Right cardiac atrium (tissue), 5 donors: ENCODE data around the gene ATAD3C. TPM values are rescaled to one million over a fixed set of nuclear protein-coding genes. Genes with fewer than 3 reads are reported as not detected.
A peak's percentile ranks its signal among the peaks of the same experiment; 100 is the strongest.
"Not testable (repeated sequence)": the region's sequence is repeated elsewhere in the genome, so short reads cannot be mapped to it uniquely, and the experiment has no call there.

ENCODE experiments used
- ATAC-seq, 2 donors: fragments of 200-7000 bp; cut with Tn5 transposase; one replicate each; pipeline versions ENCODE4 v1.8.0 to v1.9.1; 2020; ENCODE audit warnings: moderate library complexity in 2 of 2, mild to moderate bottlenecking in 1 of 2
- DNase-seq, 3 donors: peaks; one replicate each; pipeline ENCODE4 v3.0.0-alpha.2; 2020
- H3K27ac ChIP-seq: one replicate; pipeline ENCODE4 v1.5.1; 2013; ENCODE audit warnings: mild to moderate bottlenecking, low read length, control low read depth, moderate library complexity
- H3K27me3 ChIP-seq: one replicate; pipeline ENCODE4 v1.6.1; 2013; ENCODE audit not compliant: control insufficient read depth, insufficient read depth
- H3K4me1 ChIP-seq: one replicate; pipeline ENCODE4 v1.6.1; 2013; ENCODE audit warnings: low read length; ENCODE audit not compliant: control insufficient read depth, insufficient read depth
- H3K4me3 ChIP-seq: one replicate; pipeline ENCODE4 v1.5.1; 2013; ENCODE audit warnings: low read length, control low read depth
- H3K9me3 ChIP-seq: one replicate; pipeline ENCODE4 v1.6.1; 2013; ENCODE audit warnings: low read length; ENCODE audit not compliant: control insufficient read depth
- WGBS: extraction: QIAGEN DNeasy Blood & Tissue Kit; methylation state at CpG from one replicate; pipeline ENCODE4 v1.1.7; 2013; 5-methylcytosine and 5-hydroxymethylcytosine counted together
- intact Hi-C, 4 donors: fragments of 100-400 bp; cut with DNase I; formaldehyde crosslinking; loops; one replicate each; pipeline versions ENCODE4 v1.11.0 to v1.14.0; 2022 to 2023
- polyA plus RNA-seq: library from polyadenylated mRNA; stranded (reverse); fragments of 200-250 nt; gene quantifications from one replicate; pipeline ENCODE4 v1.2.3, GENCODE V29; 2013
- total RNA-seq, 4 donors: library from RNA; stranded (reverse); fragmentation: NEBNext Ultra II Directional; extraction: Animal tissue kit (Norgen Biotek cat#: 25700); gene quantifications; one replicate each; pipeline ENCODE4 v1.2.1, GENCODE V29; 2021
- donor health status: healthy with polysubstance abuse.
- donor health status: DM: no; HTN: yes; CAD: no.
- donor health status: DM: no; HTN: no; CAD: no.
- donor health status: DM: no; HTN: yes; CAD: no; lungs with severe emphysema.
- donor health status: DM: yes; HTN: yes; CAD: no.

ATAD3C gene
- total and polyA plus RNA-seq, 5 donors, result 0.52 to 3.4 (median 1.5) TPM

DNA sequence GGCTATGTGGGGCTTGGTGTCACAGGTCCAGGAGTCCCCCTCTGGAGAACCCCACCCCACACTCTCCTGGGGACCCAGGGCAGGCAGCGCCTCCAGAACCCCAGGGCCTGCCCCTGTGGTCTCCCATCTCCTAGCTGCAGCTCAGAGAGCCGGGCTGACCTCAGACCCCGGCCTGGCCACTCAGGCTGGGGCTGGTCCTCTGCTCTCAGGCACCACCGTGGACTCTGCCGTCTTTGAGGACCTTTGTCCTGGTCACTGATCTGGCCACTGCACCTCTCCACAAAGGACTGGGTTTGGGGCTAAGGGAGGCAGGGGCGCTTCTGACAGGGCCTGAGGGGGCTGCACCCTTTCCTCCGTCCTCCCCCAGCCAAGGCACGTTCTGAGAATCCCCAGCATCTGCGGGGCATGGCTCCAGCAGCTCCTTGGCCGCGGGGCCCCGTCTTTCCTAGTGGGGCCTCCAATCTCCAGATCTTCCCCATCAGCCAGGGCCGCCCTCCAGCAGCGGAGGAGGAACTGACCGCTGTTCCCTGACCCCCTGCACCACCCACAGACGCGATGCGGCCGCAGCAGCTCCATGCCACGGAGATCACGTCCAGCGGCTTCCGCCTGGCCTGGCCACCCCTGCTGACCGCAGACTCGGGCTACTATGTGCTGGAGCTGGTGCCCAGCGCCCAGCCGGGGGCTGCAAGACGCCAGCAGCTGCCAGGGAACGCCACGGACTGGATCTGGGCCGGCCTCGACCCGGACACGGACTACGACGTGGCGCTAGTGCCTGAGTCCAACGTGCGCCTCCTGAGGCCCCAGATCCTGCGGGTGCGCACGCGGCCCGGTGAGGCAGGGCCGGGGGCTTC is 10.7 kb upstream of the ATAD3C start:
- peak in 2 of 3 donors; percentile 34 to 60 for DNase-seq
- WGBS, result 90% methylated on average over 45 of the region's 45 CpGs
- H3K27me3 ChIP-seq, result no peaks in the 10 kb centered on the region
- no peaks in the 10 kb centered on the region for H3K4me1 ChIP-seq
- no peak overlapping the region for H3K27ac ChIP-seq
- H3K9me3 ChIP-seq, result no peaks in the 10 kb centered on the region
- intact Hi-C loops, result no loop called here
- ATAC-seq, result no peak
- H3K4me3 ChIP-seq, result no peak overlapping the region

DNA sequence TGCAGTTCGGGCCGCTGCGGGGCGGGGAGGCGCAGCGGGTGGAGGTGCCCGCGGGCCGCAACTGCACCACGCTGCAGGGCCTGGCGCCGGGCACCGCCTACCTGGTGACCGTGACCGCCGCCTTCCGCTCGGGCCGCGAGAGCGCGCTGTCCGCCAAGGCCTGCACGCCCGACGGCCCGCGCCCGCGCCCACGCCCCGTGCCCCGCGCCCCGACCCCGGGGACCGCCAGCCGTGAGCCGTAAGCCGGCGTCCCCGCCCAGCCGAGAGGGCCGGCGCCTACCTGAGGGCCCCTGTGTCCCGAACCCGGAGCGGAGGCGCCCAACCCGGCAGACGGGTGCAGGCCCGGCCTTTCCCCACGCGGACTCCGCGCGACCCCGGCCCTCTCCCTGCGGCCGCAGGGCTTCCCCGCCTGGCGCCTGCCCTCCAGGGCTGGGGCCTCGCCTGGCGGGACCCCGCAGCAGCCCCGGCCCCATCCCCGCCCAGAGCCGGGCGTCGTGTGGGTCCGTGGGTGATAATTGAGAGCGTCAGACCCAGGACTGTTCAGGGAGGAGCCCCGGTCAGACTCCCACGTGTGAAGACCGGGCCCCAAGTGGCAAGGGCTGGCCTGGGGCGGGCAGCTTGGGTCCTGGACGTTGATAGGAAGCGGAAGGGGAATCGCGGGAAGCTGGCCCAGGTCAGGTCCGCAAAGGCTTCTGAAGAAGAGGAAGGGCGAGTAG is 9.8 kb upstream of the ATAD3C start:
- Histone ChIP-seq H3K9me3 (no peaks in the 10 kb centered on the region), H3K4me3 (no peak overlapping the region), H3K27me3 (no peaks in the 10 kb centered on the region), H3K27ac (no peak overlapping the region), H3K4me1 (no peaks in the 10 kb centered on the region)
- ATAC-seq (no peak), DNase-seq (peak in 2 of 3 donors; percentile 55)
- intact Hi-C loops, result loop anchor here in 1 of 4 donors (5.0 kb wide), 1 partner anchor 58 kb away; no protein-coding TSS in a partner anchor
- WGBS, result 83% methylated on average over 82 of the region's 82 CpGs

DNA sequence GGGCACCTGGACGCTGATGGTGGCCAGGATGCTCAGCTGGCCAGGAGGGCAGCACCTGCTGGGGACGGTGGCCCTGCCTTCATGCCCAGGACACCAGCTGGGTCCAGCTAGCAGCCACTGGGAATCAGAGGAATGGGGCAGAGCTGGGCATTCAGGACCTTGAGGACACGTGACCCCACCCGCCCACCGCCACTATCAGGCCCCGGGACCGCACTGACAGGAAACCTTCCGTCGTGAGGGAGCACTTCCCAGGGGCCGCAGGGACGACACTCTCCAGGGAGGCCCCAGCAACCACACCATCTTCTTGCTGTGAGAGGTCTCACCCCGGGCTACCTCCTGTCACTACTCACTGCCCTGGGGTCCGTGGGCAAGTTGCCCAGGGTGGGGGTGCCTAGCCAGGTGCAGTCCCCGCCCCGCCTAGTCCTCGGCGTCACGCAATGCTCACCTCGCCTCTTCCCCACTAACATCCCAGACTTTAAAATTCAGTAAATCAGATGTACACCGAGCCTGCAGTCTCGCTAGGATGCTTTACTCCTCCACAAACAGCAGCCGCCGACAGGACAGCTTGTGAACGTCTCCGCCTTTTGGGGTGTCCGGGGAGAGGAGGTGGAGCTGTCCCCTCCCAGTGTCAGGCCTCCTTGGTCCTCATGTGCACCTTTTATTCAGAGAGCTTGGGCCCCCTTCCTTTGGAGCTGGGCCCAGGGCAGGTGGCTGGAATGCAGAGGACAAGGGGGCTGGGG is 9.1 kb upstream of the ATAD3C start:
- DNase-seq, result peak in 2 of 3 donors; percentile 55 to 71
- 72% methylated on average over 26 of the region's 26 CpGs for WGBS
- intact Hi-C loops, result loop anchor here in 1 of 4 donors (5.0 kb wide), 1 partner anchor 57 kb away; no protein-coding TSS in a partner anchor
- Histone ChIP-seq H3K4me1 (no peaks in the 10 kb centered on the region), H3K4me3 (no peak overlapping the region), H3K9me3 (no peaks in the 10 kb centered on the region), H3K27ac (no peak overlapping the region), H3K27me3 (no peaks in the 10 kb centered on the region)
- ATAC-seq, result no peak

DNA sequence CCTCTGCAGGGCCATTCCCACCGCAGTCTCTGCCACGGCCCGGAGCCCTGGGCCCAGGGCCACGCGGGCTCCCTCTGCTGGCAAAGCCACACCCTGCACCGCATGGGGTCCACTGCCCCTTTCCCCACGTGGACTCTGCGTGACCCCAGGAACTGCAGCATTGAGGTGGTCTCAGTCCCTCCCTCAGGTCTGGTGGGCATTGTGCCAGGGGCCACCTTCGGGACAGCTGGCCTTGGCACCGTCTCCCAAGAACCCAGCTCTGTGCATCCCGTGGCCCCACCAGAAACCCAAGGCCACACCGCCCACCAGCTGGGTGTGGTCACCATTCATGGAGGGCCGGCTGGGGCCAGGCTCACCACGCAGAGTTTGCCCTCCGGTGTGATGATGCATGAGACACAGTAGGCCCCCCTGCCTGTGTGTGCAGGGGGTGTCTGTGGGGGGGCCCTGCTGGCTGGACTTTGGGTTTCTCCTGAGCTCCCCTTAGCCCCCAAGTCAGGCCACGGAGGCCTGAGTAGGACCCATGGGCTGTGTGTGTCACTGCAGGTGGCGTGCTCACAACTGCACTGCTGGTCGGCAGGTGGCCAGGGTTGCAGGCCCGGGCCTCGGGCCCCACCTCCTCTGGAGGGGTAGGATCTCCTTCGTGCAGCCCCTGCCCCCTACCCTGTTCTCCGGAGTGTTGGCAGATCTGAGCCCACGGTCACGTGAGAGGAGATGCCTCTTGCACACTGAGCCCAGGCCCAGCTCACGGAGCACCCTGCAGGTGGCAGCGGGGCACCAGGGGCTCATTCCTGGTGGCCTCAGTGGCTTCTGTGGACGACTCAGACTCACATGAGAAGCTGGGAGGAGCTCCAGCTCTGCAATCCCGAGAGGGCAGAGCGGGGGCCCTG is 8.2 kb upstream of the ATAD3C start:
- Histone ChIP-seq H3K9me3 (no peaks in the 10 kb centered on the region), H3K4me1 (no peaks in the 10 kb centered on the region), H3K27me3 (no peaks in the 10 kb centered on the region), H3K4me3 (no peak overlapping the region), H3K27ac (no peak overlapping the region)
- ATAC-seq (peak; percentile 73 to 74), DNase-seq (peak; percentile 57 to 87 (median 83))
- intact Hi-C loops, result loop anchor here in 1 of 4 donors (5.0 kb wide), 1 partner anchor 56 kb away; no protein-coding TSS in a partner anchor
- WGBS, result 43% methylated on average over 29 of the region's 29 CpGs

DNA sequence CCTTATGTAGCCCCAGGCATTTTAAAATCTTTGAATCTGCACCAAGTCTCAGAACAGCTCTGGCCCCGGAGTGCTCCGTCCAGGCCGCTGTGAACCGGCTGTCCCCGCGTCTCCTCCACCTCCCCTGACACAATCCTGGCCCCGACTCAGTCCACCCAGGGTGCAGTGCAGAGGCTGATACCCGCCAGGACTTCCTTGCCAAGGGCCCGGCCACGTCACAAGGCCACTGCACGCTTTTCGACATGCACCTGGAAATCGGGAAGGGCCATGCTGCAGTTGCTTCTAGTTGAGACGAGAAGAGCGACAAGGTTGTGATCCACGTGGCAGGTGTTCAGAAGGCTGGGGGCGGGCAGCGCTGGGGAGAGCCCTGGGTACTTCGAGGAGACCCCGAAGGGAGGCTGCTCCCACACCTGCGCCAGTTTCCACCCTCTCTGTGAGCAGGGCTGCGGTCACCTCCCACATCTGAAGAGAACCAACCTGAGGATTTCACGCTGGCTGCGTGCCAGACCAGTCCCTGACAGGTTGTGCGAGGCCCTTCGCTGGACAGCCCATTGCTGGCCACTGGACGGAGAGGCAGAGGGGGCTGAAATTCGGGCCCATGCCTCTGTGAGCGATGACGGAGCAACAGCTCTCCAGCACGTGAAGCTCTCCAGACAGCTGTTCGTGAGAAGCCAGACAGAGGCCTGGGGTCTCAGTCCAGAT is 7.3 kb upstream of the ATAD3C start:
- DNase-seq, result peak in 2 of 3 donors; percentile 44 to 67
- intact Hi-C loops, result loop anchor here in 1 of 4 donors (5.0 kb wide), 1 partner anchor 55 kb away; no protein-coding TSS in a partner anchor
- no peaks in the 10 kb centered on the region for H3K27me3 ChIP-seq
- H3K27ac ChIP-seq, result no peak overlapping the region
- H3K4me3 ChIP-seq, result no peak overlapping the region
- ATAC-seq, result peak in 1 of 2 donors; percentile 9
- WGBS, result 81% methylated on average over 32 of the region's 32 CpGs
- H3K4me1 ChIP-seq, result no peaks in the 10 kb centered on the region
- no peaks in the 10 kb centered on the region for H3K9me3 ChIP-seq

DNA sequence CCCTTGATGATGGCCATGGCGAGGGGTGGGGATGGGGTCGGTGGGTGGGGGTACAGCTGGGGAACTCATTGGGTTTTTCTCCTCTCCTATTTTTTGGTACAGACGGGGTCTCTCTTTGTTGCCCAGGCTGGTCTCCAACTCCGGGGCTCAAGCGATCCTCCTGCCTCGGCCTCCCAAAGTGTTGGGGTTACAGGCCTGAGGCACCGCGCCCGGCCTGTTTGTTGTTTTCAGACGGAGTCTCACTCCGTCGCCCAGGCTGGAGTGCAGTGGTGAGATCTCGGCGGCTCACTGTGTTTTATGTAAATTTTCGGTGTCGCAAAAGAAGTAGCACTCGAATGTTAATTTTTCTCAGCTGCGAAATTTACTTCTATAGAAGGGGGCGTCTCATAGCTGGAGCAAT is 2.9 kb upstream of the ATAD3C start:
- ATAC-seq, intact Hi-C loops, H3K4me1 ChIP-seq, H3K4me3 ChIP-seq, H3K27ac ChIP-seq, H3K9me3 ChIP-seq, H3K27me3 ChIP-seq: not testable (repeated sequence)
- WGBS, result 90% methylated on average over 19 of the region's 19 CpGs
- DNase-seq, result peak in 1 of 3 donors; percentile 24

DNA sequence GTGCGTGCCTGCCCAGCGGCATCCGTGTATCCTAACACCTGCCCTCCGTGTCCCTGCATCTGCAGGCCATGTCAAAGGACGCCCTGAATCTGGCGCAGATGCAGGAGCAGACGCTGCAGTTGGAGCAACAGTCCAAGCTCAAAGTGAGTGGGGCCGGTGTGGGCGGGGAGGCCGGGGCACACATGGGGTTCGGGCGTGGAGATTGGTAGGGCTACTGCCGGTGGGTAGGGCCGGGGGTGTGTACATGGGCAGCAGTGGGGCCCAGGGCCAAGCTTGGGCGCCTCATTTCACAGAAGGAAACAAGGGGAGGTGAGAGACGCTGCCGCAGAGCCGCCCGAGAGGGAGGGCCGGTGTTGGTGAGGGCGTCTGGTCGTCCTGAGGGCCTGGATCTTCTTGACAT is 1.1 kb downstream of the ATAD3C start:
- H3K27me3 ChIP-seq, H3K9me3 ChIP-seq, H3K4me3 ChIP-seq, ATAC-seq, H3K4me1 ChIP-seq, intact Hi-C loops, H3K27ac ChIP-seq: not testable (repeated sequence)
- 83% methylated on average over 22 of the region's 22 CpGs for WGBS
- peak in 1 of 3 donors; percentile 23 for DNase-seq

DNA sequence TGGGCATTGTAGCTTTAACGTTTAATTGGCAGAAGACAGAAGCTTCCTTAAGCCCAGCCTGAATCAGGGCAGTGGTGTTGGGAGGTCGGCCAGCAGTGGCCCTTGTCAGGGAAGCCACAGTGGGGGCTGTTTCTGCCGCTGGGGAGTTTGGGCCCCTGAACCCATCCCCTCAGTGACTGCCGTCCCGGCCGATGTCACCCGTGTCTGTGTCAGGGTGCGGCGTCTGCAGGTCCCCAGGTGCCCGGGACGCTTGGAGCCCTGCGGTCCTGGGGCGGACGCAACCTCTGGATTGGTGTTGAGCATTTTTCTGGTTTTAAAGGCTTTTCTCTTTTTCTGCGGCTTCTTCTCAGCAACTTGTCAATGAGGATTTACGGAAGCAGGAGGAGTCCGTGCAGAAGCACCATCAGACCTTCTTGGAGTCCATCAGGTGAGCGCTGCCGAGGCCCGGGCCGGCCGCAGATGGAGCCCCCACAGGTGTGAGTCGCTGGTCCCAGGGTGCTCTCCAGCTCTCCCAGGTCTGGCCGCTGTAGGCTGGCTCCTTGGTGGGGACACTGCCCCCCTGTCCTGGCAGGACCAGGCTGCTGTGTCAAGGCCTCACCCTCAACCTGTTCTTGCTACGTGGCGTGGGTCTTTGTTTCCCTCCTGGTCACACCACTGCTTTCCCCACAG is 2.3 kb downstream of the ATAD3C start:
- DNase-seq (peak in 2 of 3 donors; percentile 37 to 42), ATAC-seq (no peak)
- WGBS, result 88% methylated on average over 26 of the region's 26 CpGs
- no peaks in the 10 kb centered on the region for H3K9me3 ChIP-seq
- no peaks in the 10 kb centered on the region for H3K27me3 ChIP-seq
- H3K4me1 ChIP-seq, result no peaks in the 10 kb centered on the region
- intact Hi-C loops, result no loop called here
- no peak overlapping the region for H3K4me3 ChIP-seq
- H3K27ac ChIP-seq, result no peak overlapping the region

DNA sequence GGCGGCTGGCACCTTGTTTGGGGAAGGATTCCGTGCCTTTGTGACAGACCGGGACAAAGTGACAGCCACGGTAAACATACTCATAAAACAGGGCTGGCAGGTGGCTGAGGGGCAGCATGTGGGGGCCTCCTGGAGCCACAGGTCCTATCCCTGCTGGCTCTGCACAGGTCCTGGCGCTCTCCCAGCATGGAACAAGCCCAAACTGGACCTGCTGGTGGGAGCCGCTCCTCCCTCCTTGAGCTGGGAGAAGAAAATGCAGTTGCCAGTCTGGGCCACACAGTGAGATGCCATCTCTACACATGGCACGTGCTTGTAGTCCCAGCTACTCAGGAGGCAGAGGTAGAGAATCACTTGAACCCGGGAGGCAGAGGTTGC is 2.9 kb downstream of the ATAD3C start:
- ATAC-seq, H3K27ac ChIP-seq, DNase-seq, H3K9me3 ChIP-seq, intact Hi-C loops, H3K27me3 ChIP-seq, H3K4me3 ChIP-seq, H3K4me1 ChIP-seq: not testable (repeated sequence)
- 83% methylated on average over 8 of the region's 8 CpGs for WGBS
